ENCODE results near the gene PTGES.
"Not testable (repeated sequence)": the region's sequence is repeated elsewhere in the genome, so short reads cannot be mapped to it uniquely, and the experiment has no call there.

The PTGES gene

GRCh38 chr9:129752900-129753729 lies at the start of gene PTGES:
Gene PTGES, minus strand, starts transcription at chr9:129753042. Its CDS starts 30 bp downstream, at chr9:129753012.
- peak; percentile 47 for DNase-seq

- DNase-seq: no peak
Observed at GRCh38 chr9:129801504-129801903, 48.7 kb upstream of the PTGES start.

GRCh38 chr9:129798973-129799372 lies 46.1 kb upstream of the PTGES start:
- DNase-seq: no peak

GRCh38 chr9:129796029-129796428 lies 43.2 kb upstream of the PTGES start:
- DNase-seq: not testable (repeated sequence)

- DNase-seq: no peak
Observed at GRCh38 chr9:129794549-129794948, 41.7 kb upstream of the PTGES start.

- DNase-seq: no peak
Observed at GRCh38 chr9:129786481-129786880, 33.6 kb upstream of the PTGES start.

GRCh38 chr9:129785866-129786265 lies 33.0 kb upstream of the PTGES start:
- no peak for DNase-seq

- not testable (repeated sequence) for DNase-seq
Observed at GRCh38 chr9:129784970-129785369, 32.1 kb upstream of the PTGES start.

GRCh38 chr9:129783516-129784361 lies 30.9 kb upstream of the PTGES start:
- peak; percentile 70 for DNase-seq

- DNase-seq: no peak
Observed at GRCh38 chr9:129781981-129782380, 29.1 kb upstream of the PTGES start.

GRCh38 chr9:129781131-129781530 lies 28.3 kb upstream of the PTGES start:
- DNase-seq: no peak

GRCh38 chr9:129779560-129780190 lies 26.8 kb upstream of the PTGES start:
- DNase-seq: no peak

GRCh38 chr9:129778469-129778868 lies 25.6 kb upstream of the PTGES start:
- no peak for DNase-seq

GRCh38 chr9:129777769-129778130 lies 24.9 kb upstream of the PTGES start:
- DNase-seq: no peak

GRCh38 chr9:129776938-129777768 lies 24.3 kb upstream of the PTGES start:
- peak; percentile 26 for DNase-seq

- no peak for DNase-seq
Observed at GRCh38 chr9:129776566-129776937, 23.7 kb upstream of the PTGES start.

GRCh38 chr9:129776096-129776495 lies 23.3 kb upstream of the PTGES start:
- DNase-seq: not testable (repeated sequence)

GRCh38 chr9:129775448-129775798 lies 22.6 kb upstream of the PTGES start:
- no peak for DNase-seq

- DNase-seq: no peak
Observed at GRCh38 chr9:129774791-129775447, 22.1 kb upstream of the PTGES start.

GRCh38 chr9:129773262-129774048 lies 20.6 kb upstream of the PTGES start:
- no peak for DNase-seq

- DNase-seq: no peak
Observed at GRCh38 chr9:129770741-129771140, 17.9 kb upstream of the PTGES start.

All from activated CD4-positive, alpha-beta T cell treated with anti-CD3 and anti-CD28 coated beads, Interleukin-2, amount 50 U/mL, for 1 hour (primary cell).